8988T (cell line): ENCODE data around the gene PRF1.

Experiments used
- DNase-seq: peaks from one replicate; pipeline ENCODE4 v3.0.0; 2011

The PRF1 gene

DNA sequence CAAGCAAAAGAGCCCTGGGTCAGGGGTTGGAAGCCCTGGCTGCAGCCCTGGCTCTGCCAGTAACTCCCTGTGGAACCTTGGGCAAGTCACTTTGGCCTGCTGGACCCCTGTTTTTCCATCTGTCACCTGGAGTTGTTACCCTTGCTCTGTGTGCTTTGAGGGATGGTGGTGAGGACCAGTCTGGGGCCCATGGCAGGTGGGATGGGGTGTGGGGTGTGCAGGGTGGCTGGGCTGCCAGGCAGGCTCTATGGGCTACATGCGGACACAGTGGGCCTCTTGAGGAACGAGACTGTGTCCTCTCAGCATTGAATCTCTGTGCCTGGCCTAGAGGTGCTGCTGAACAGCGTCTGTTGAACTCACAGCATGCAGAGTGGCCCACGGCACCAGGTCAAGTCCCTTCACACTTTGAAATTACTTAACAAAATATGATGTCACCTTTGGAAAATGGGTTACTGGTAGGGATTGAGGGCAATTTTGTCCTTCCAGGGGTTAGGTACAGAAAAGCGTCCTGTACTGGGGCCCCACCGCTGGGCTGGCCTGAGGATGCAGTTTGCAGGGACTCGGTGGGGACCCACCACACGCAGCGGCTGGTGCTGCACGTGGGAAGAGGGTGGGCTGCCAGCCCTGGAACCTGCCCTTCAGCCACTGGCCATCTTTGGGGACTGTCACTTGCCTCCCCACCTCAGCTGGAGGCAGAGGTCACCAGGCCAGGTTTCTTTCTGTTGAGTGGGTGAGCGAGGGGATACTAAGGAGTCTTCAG is 45.3 kb downstream of the PRF1 start:
- no peak for DNase-seq

DNA sequence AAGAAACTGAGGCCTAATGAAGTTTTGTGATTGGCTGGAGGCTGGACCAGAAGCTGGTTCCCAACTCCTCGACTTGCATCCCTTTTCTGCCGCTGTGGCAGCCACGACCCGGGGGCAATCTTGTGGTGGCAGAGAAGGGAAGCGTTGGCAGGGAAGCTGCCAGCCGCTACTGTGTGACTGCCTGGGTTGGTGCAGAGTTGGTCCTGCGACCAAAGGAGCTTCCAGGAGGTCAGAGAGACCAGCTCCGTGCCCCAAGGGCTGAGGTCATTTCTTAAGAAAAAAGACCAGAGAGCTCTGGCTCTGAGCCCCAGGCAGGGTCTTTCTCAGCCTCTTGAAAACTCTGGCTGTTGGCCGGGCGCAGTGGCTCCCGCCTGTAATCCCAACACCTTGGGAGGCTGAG is 47.2 kb downstream of the PRF1 start:
- no peak for DNase-seq

DNA sequence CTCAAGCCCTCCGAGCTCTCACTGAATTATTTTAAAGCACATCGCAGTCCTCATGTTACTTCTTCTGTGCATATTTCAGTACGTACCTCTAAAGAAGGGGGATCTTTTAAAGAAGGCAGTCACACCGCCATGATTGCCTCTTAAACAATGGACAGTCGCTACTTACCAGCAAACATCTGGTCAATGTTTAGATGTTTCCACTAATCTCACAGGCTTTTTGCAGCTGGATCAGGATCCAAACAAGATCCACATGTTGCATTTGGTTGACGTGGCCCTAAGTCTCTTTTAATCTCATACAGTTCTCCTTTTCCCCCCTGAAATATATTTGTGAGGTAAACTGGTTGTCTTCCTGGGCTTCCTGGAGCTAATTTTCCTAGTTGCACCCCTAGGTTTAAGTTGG is 50.0 kb downstream of the PRF1 start:
- DNase-seq: no peak

DNA sequence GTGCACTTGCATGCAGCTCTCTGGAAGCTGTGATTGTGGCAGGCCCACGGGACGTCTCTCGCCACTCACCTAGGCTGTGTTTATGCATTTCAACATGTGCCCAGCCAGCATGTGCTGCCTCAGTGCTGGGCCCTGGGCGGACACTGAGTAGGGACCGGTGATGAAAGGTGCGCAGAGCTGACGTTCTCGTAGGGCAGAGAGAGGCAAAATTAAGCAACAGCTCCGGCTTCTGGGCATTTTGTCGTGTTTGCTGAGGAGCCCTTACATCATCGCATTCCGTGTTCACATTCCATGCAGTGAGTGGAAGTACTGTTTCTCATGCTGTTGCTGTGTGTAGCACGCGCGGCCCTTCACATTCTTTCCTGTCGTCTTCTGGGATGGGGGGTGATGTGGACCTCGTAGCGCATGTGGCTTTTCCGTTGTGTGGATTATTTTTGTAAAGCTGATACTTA is 50.5 kb downstream of the PRF1 start:
- DNase-seq: no peak

DNA sequence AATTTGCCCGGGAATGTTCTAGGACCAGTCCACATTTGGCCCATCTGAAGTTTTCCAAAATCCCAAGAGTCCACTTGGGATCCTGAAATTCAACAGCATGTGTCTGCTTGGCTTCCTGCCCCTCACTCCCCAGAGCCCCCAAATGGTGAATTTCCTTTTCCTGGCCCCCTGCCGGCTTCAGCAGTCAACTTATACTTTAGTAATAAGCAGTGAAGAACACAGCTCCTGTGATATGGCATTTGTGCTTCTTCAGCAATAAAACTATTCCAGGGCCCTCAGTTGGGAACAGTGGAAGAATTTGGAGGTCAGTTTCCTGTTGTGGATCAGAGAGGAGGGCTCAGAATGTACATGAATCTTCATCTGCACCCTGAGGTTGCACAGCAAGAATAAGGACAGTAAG is 51.1 kb downstream of the PRF1 start:
- DNase-seq: no peak

DNA sequence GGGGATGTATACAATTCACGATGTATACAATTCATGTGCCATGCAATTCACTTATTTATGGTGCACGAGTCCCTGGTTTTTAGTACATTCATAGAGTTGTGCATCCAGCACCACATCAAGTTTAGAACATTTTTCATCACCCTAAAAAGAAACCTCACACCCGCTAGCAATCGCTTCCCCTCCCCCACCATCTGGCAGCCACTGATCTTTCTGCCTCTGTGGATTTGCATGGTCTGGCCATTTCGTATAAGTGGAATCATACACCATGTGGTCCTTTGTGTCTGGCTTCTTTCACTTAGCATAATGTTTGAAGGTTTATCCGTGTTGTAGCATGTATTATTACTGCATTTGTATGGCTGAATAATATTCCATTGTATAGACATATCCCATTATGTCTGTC is 52.1 kb downstream of the PRF1 start:
- no peak for DNase-seq

DNA sequence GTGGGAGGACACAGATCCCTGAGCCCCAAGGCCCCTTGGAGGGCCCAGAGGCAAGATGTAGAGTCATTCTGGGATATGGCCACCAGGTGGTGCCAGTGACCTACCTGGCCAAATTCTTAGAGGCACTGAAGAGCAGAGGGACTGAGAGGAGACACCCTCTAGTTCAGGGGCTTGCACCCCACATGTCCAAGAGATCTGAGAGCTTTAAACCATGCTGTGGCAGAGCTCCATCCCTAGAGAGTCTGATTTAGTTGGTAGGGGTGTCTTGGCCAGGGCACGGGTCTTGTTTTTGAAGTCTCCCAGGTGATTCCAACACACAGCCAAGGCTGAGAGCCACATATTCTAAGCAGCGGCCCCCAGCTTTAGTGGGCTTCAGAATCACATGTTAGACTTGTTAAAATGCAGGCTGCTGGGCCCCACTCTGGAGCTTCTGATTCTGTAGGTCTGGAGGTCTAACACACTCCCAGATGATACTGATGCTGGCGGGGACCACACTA is 52.5 kb downstream of the PRF1 start:
- peak; percentile 78 for DNase-seq

DNA sequence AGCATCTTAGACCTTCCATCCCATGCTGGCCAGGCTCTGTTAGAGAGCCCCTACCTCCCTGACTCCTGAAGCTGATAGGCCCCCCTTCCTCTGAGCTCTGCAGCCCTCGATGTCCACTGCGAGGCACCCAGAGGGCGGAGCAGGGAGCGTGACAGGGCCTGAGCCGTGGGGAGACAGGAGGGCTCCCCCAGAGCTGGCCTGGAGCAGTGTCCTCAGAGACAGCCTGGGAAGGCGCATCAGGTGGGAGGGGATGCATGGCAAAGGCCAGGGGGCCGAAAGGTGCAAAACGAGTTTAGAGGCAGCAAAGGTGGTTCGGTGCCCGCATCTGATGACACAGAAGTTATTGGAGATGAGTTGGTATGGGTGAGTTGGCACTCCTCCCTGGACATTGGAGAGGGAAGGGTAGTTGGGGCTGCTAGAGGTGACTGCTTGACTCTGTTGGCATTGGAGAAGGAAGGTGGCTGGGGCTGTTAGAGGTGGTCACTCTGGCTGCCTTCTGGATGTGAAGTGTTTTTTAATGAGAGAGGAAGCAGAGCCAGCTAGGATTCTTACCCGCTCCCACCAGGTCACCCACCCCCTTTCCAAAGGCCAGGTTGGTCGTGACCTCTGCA is 53.1 kb downstream of the PRF1 start:
- no peak for DNase-seq
